Adipose tissue (tissue), 3 donors: Measurements from ENCODE around the gene KLK5. TPM values are rescaled to one million over a fixed set of nuclear protein-coding genes. Genes with fewer than 3 reads are reported as not detected.
"Not testable (repeated sequence)": the region's sequence is repeated elsewhere in the genome, so short reads cannot be mapped to it uniquely, and the experiment has no call there.

ENCODE experiments used
- H3K27ac ChIP-seq: one replicate; pipeline ENCODE4 v1.5.1; 2013; ENCODE audit warnings: low read depth, low read length
- WGBS, 3 donors: extraction: QIAGEN DNeasy Blood & Tissue Kit; methylation state at CpG; one replicate each; pipeline ENCODE4 v1.1.7; 2013; 5-methylcytosine and 5-hydroxymethylcytosine counted together
- polyA plus RNA-seq, 3 donors: library from polyadenylated mRNA; stranded (reverse); fragments of 200-250 nt; gene quantifications; one replicate each; pipeline ENCODE4 v1.2.3, GENCODE V29; 2013
- donor health status: healthy with polysubstance abuse.
- donor health status: Bipolar disorder and iron deficiency.
- donor health status: healthy.

The KLK5 gene
- 1 to 10 TPM in 1 of 3 donors, under 1 TPM in 1, not detected in 1; 0.28 to 1.3 TPM for polyA plus RNA-seq

DNA sequence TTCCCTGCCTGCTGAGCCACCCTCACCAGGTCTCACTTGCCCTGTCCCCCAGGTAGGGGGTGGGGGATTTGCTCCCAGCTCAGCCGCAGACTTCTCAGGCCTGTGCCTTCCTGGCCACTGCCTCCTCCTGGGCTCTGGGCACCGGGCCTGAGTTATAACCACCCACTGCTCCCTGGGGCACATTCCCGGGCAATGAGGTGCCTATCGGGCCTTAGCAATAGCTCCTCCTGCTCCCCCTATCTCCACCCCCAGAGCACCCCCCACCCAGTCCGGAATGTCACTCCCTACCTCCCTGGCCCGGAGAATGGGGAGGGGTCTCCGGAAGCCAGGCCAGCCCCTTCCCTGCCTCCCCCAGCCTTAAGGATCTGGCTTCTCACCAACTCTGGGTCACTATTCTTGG, at the start of gene KLK5:
Gene KLK5 (minus strand): TSS at position 129 of the 400 bp plus-strand sequence. CDS start 381 bp downstream, outside the sequence.
- 10 to 16% (median 14%) methylated on average over 6 to 7 of the region's 7 CpGs for WGBS, 3 donors

GRCh38 chr19:51002089-51002532, 49.3 kb upstream of the KLK5 start:
- H3K27ac ChIP-seq = no peak overlapping the region
- WGBS, 3 donors = 23 to 45% (median 37%) methylated on average over 11 to 12 of the region's 12 CpGs

More for the DNA sequence above, at the start of gene KLK5:
- no peak within 1 kb of the TSS for H3K27ac ChIP-seq

DNA sequence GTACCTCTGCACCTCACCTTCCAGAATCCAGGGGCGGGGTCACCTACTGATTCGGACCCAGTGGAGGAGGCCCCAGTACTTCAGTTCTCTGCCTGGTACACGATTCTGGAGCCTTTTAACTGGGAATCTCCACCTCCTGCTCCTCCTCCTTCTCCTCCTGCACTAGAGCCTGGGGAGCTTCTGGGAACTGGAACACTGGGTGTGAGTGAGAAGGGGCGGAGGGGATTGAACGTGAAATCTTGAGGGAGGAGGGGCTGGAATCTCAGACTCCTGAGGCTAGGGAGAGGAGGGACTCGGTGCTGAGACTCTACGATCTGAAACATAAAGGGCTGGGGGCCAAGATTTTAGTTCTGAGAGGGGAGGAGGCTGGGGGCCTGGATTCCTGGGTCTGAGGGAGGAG, 48.7 kb upstream of the KLK5 start, which contains the start of gene KLK8:
Gene KLK8 (minus strand): TSS at position 90 of the 400 bp plus-strand sequence. CDS start 437 bp downstream, outside the sequence.
- WGBS, 3 donors = 21 to 40% (median 32%) methylated on average over 7 of the region's 7 CpGs
- H3K27ac ChIP-seq = no peak within 1 kb of the TSS

- 20 to 37% (median 23%) methylated on average over 16 of the region's 16 CpGs for WGBS, 3 donors
- no peak overlapping the region for H3K27ac ChIP-seq
These were observed 48.1 kb upstream of the KLK5 start for GRCh38 chr19:51000981-51001380.

GRCh38 chr19:51000426-51000825, 47.6 kb upstream of the KLK5 start:
- no peak overlapping the region for H3K27ac ChIP-seq
- 69 to 88% (median 81%) methylated on average over 10 of the region's 10 CpGs for WGBS, 3 donors

GRCh38 chr19:50998686-50999085, 45.8 kb upstream of the KLK5 start:
- 45 to 81% (median 74%) methylated on average over 4 of the region's 4 CpGs for WGBS, 3 donors
- no peak overlapping the region for H3K27ac ChIP-seq

DNA sequence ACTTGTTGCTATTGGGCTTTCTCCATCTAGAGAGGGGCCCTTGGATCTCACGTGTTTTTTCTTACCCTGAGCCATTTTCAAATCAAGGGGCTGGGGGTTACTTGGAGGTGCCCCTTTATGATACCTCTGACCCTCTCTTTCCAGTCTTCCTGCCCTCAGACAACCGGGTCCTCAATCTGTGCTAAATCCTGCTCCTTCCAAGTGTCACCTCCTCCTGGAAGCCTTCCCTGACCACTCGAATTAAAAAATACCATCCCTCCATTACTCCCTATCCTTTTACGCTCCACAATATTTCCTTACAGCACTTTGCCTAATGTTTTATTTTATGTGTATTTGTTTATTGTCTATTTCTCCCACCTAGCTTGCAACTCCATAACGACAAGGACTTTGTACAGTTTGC, 45.2 kb upstream of the KLK5 start:
- 59 to 72% (median 68%) methylated on average over 5 of the region's 5 CpGs for WGBS, 3 donors
- H3K27ac ChIP-seq = no peak overlapping the region

DNA sequence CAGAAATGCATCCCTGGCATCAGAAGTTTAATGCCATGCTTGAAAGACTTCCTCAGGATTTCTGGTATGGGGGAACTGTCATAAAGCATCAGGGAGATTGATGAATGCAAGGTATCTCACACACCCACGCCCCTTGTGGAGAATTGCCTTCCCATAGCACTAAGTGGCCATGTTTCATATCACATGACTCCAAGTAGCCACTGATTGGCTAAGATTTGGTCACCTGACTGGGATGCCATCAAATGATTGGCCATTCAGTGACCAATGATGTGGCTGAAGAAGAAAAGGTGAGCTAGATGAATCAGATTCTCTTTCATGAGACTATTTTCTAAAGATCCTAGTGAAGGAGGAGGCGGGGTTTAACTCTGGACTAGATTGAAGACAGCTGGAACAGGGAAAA, 41.3 kb upstream of the KLK5 start:
- 76 to 83% (median 80%) methylated on average over 2 of the region's 2 CpGs for WGBS, 3 donors

GRCh38 chr19:50992666-50993035, 39.8 kb upstream of the KLK5 start:
- no peak overlapping the region for H3K27ac ChIP-seq
- WGBS, 3 donors = 51 to 67% (median 62%) methylated on average over 2 of the region's 2 CpGs

More for the DNA sequence above, 41.3 kb upstream of the KLK5 start:
- H3K27ac ChIP-seq = no peak overlapping the region

GRCh38 chr19:50984416-50984815, 31.6 kb upstream of the KLK5 start:
- WGBS, 3 donors = 80 to 85% (median 82%) methylated on average over 14 of the region's 14 CpGs
- not testable (repeated sequence) for H3K27ac ChIP-seq

DNA sequence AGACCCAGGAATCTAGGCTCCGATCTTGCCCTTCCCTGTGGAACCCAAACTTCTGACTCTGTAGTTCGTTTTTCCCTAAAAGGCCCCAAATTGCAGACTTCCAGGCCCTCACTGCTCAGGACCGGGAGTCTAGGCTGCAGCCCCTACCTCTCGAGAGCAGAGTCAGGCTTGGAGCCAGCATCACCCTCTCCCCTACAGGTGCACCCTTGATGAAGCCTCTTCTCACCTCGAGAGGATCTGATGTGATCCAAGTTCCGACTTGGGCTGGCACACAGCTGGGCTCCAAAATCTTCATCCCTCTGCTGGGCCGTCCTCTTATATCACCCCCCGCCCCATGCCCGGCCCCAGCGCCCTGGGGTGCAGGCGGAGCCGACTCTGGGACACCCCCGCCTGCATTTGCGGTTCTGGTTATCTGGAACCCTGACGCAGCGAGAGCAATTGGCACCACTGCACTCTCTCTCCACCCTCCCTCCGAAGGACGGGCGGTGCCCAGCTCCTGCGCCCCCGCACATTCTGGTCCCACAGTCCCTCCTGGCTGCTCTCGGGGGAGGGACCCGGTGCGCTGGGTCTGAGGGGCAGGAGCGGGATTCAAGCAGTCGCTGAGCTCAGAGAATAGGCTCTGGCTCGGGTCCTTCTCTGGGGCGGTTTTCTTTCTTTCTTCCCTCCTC, 30.9 kb upstream of the KLK5 start, which contains the start of gene KLK7:
Gene KLK7 (minus strand): TSS at position 293 of the 668 bp plus-strand sequence. CDS start 1,518 bp downstream, outside the sequence.
- H3K27ac ChIP-seq = no peak within 1 kb of the TSS
- WGBS, 3 donors = 9 to 23% (median 17%) methylated on average over 26 to 28 of the region's 28 CpGs

- WGBS, 3 donors = 64 to 77% (median 71%) methylated on average over 4 of the region's 4 CpGs
- H3K27ac ChIP-seq = no peak overlapping the region
These were observed 29.3 kb upstream of the KLK5 start for GRCh38 chr19:50982186-50982585.

DNA sequence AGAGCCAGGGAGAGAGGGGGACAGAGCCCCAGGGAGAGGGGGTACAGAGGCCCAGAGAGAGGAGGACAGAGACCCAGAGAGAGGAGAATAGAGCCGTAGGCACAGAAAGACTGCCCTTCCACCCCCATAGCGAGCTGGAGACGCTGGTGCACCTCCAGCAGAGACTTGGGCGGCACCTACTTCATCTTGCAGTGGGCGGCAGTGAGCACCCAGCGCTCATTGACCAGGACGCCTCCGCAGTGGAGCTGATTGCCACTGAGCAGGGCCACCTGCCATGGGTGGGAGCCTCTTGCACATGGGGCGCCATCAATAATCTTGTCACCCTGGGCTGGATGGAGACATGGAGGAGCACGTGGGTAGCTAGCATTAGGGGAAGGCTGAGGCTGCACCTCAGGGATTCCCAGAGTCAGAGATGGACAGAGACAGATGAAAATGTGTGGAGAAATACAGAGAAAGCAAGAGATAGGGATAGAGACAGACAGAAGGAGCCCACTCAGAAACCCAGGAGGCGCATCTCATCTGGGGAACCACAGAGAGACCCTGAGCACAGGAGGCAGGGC, 28.8 kb upstream of the KLK5 start:
- H3K27ac ChIP-seq = no peak overlapping the region
- 55 to 67% (median 58%) methylated on average over 11 of the region's 11 CpGs for WGBS, 3 donors

GRCh38 chr19:50980208-50980607, 27.4 kb upstream of the KLK5 start:
- H3K27ac ChIP-seq = no peak overlapping the region
- WGBS, 3 donors = 40 to 69% (median 57%) methylated on average over 13 of the region's 13 CpGs

- H3K27ac ChIP-seq = no peak overlapping the region
- 26 to 49% (median 47%) methylated on average over 8 of the region's 8 CpGs for WGBS, 3 donors
These were observed 26.9 kb upstream of the KLK5 start for GRCh38 chr19:50979758-50980157.

DNA sequence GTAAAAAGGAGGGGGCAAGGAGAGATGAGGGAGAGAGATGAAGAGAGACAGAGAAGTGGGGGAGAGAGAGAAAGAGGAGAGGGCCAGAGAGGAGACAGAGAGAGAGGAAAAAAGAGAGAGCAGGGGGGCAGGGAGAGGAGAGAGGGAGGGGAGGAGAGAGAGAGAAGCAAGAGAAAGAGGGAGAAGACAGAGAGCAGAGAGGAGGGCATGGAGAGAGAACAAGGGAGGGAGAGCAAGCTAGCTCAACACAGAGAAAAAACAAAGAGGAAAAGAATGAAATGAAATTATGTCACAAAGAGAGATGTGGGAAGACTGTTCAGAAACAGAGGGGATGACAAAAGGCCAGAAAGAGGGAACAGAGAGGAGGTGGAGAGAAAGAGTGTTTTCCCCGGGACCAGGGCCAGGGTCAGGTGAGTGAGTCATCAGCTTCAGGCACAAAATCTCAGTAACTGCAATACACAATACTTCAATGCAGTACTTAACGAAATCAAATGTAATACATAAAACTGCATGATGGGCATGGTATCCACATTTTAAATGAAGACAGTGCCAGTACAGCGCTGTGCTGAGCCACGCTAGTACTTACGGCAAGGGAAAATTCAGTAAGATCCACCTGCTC, 26.0 kb upstream of the KLK5 start:
- WGBS, 3 donors = 55 to 61% (median 58%) methylated on average over 5 of the region's 5 CpGs

GRCh38 chr19:50977626-50978025, 24.8 kb upstream of the KLK5 start:
- 73 to 77% (median 76%) methylated on average over 4 of the region's 4 CpGs for WGBS, 3 donors
- no peak overlapping the region for H3K27ac ChIP-seq

More for the DNA sequence above, 26.0 kb upstream of the KLK5 start:
- no peak overlapping the region for H3K27ac ChIP-seq

- no peak overlapping the region for H3K27ac ChIP-seq
- 12 to 17% (median 15%) methylated on average over 8 of the region's 8 CpGs for WGBS, 3 donors
These were observed 22.9 kb upstream of the KLK5 start for GRCh38 chr19:50975766-50976165.
